IPS DF 6.9 (cell line): ENCODE data around the gene ARL14.

Experiments used
- DNase-seq: peaks from one replicate; pipeline ENCODE4 v3.0.0-alpha.2; 2013; ENCODE audit warnings: low read depth, low spot score
- H3K27ac ChIP-seq: one replicate; pipeline ENCODE4 v1.5.1; 2013; ENCODE audit warnings: low read length, control low read depth
- H3K27me3 ChIP-seq: 2 replicates; pipeline ENCODE4 v1.6.1; 2013; ENCODE audit warnings: mild to moderate bottlenecking, low read length; ENCODE audit not compliant: control insufficient read depth, insufficient read depth
- H3K36me3 ChIP-seq: 2 replicates; pipeline ENCODE4 v1.6.1; 2013; ENCODE audit warnings: low read length; ENCODE audit not compliant: control insufficient read depth, insufficient read depth
- H3K4me1 ChIP-seq: 2 replicates; pipeline ENCODE4 v1.6.1; 2013; ENCODE audit warnings: low read length; ENCODE audit not compliant: control insufficient read depth, insufficient read depth
- H3K4me3 ChIP-seq: 2 replicates; pipeline ENCODE4 v1.5.1; 2013; ENCODE audit warnings: mild to moderate bottlenecking, low read length
- H3K9me3 ChIP-seq: 2 replicates; pipeline ENCODE4 v1.6.1; 2013; ENCODE audit warnings: low read length, inconsistent platforms; ENCODE audit not compliant: control insufficient read depth, insufficient read depth
- WGBS: extraction: QIAGEN DNeasy Blood & Tissue Kit; methylation state at CpG from one replicate; pipeline ENCODE4 v1.1.7; 2013; ENCODE audit warnings: mixed read lengths, missing lambda C conversion rate; ENCODE audit not compliant: insufficient read length, insufficient coverage; 5-methylcytosine and 5-hydroxymethylcytosine counted together

ARL14 gene

DNA sequence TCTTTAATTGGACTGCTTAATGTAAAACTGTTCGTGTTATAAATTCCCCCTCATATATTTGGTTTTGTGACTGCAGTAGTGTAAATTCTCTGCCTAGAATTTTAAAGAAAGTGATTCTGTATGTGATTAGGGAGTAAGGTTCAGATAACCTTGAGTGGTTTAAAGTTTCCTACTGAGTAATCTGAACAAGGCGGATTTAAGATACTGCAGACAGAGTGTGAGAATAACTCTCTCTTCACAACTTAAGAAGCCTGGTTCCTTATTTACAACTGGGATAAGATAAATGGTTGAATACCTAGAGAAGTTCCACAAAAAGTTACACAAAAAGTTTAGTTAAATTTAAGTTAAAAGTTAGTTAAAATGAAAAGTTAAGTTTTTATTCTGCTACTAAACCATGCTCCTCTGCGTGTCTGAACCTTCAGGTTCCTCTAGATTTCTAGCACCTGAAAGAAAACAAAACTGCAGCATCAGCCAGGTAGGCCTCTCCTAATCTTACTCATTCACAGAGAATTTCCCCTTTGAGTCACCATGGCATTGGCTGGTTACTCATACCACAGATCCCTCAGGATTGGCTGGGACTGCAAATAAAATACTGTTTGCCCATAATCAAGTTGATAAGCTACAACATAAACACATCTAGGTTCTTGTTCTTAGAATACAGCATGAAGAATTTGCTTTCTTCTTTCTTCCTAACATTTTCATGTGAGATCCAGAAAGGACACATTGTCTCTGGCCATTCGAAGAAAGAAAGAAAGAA lies at the start of gene ARL14:
ARL14 (plus strand) TSS at position 614 of the 757 bp plus-strand sequence. CDS start 187 bp downstream, outside the sequence.
- Histone ChIP-seq H3K36me3 (no peaks in the 10 kb centered on the region), H3K9me3 (no peaks in the 10 kb centered on the region), H3K4me3 (no peak within 1 kb of the TSS), H3K27ac (no peak within 1 kb of the TSS), H3K4me1 (no peaks in the 10 kb centered on the region; the same call in 1 of the 2 replicates), H3K27me3 (no peaks in the 10 kb centered on the region)
- no CpG with 5 or more reads among the region's 4 CpGs for WGBS
- no peak for DNase-seq

- Histone ChIP-seq H3K4me1 (no peaks in the 10 kb centered on the region), H3K9me3 (no peaks in the 10 kb centered on the region), H3K4me3 (no peak overlapping the region), H3K36me3 (no peaks in the 10 kb centered on the region), H3K27ac (no peak overlapping the region), H3K27me3 (no peaks in the 10 kb centered on the region)
- WGBS: no CpG with 5 or more reads among the region's 2 CpGs
- DNase-seq: no peak
Observed at GRCh38 chr3:160629491-160629890, 47.5 kb upstream of the ARL14 start.

- no peaks in the 10 kb centered on the region for H3K4me1 ChIP-seq
- 100% methylated on average over 1 of the region's 4 CpGs for WGBS
- no peak overlapping the region for H3K27ac ChIP-seq
- H3K36me3 ChIP-seq: no peaks in the 10 kb centered on the region
- no peak overlapping the region for H3K4me3 ChIP-seq
- no peaks in the 10 kb centered on the region for H3K27me3 ChIP-seq
- DNase-seq: no peak
- no peaks in the 10 kb centered on the region for H3K9me3 ChIP-seq
Observed at GRCh38 chr3:160633361-160634083, 43.4 kb upstream of the ARL14 start.

DNA sequence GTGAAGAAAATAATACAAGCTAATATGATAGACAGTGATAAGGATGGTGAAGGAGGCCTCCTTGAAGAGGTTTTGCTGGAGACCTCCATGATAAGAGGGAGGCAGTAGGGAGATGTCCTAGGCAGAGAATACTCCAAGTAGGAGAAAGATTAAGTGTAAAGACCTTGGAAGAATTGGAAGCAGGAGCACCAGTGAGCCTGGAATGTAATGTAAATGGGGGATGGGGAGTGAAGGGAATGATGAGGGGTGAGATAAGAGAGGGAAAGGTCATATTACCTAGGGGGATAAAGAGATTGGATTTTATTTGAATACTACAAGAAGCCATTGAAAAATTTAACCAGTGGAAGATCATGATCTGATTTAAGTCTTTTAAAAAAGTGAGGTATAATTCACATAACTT lies 41.7 kb upstream of the ARL14 start:
- no peak overlapping the region for H3K4me3 ChIP-seq
- H3K27ac ChIP-seq: no peak overlapping the region
- no peaks in the 10 kb centered on the region for H3K4me1 ChIP-seq
- DNase-seq: no peak
- H3K36me3 ChIP-seq: no peaks in the 10 kb centered on the region
- no peaks in the 10 kb centered on the region for H3K27me3 ChIP-seq
- H3K9me3 ChIP-seq: no peaks in the 10 kb centered on the region

GRCh38 chr3:160637086-160637485 lies 39.9 kb upstream of the ARL14 start:
- H3K27ac ChIP-seq: no peak overlapping the region
- no CpG with 5 or more reads among the region's 2 CpGs for WGBS
- H3K4me1 ChIP-seq: peaks cover under 1% of the 10 kb centered on the region; the same call in 1 of the 2 replicates
- no peak overlapping the region for H3K4me3 ChIP-seq
- no peaks in the 10 kb centered on the region for H3K9me3 ChIP-seq
- H3K27me3 ChIP-seq: no peaks in the 10 kb centered on the region
- no peak for DNase-seq
- no peaks in the 10 kb centered on the region for H3K36me3 ChIP-seq

DNA sequence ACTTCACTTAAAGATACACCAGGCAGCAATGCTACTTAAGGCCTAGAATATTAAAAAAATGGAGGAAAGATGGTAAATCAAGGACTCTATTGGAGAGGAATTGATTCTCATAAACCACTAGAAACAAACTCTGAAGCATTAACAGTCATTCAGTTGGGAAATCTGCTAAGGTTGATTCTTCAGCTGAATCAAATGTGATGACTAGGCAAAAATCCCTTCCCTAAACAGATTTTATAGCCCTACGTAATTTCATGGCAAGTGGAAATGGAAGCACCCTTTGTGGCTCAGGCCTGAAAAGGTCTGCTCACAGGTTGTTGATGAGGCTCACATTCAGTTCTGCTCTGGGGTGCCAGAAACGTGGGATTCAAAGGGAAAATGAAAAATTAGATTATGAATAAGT lies 38.8 kb upstream of the ARL14 start:
- Histone ChIP-seq H3K36me3 (no peaks in the 10 kb centered on the region), H3K27ac (no peak overlapping the region), H3K4me1 (peaks cover 2% of the 10 kb centered on the region; the same call in 1 of the 2 replicates), H3K9me3 (no peaks in the 10 kb centered on the region), H3K27me3 (no peaks in the 10 kb centered on the region), H3K4me3 (no peak overlapping the region)
- WGBS: no CpG with 5 or more reads among the region's 2 CpGs
- no peak for DNase-seq

GRCh38 chr3:160641665-160642309 lies 35.2 kb upstream of the ARL14 start:
- Histone ChIP-seq H3K4me1 (peaks cover 2% of the 10 kb centered on the region; the same call in 1 of the 2 replicates), H3K9me3 (no peaks in the 10 kb centered on the region), H3K4me3 (no peak overlapping the region), H3K36me3 (no peaks in the 10 kb centered on the region), H3K27ac (no peak overlapping the region), H3K27me3 (no peaks in the 10 kb centered on the region)
- no peak for DNase-seq
- WGBS: no CpG with 5 or more reads among the region's 2 CpGs

GRCh38 chr3:160643994-160644393 lies 33.0 kb upstream of the ARL14 start:
- DNase-seq: no peak
- no CpG with 5 or more reads among the region's 3 CpGs for WGBS
- Histone ChIP-seq H3K36me3 (no peaks in the 10 kb centered on the region), H3K4me1 (peaks cover 2% of the 10 kb centered on the region; the same call in 1 of the 2 replicates), H3K4me3 (no peak overlapping the region), H3K9me3 (no peaks in the 10 kb centered on the region), H3K27ac (no peak overlapping the region), H3K27me3 (no peaks in the 10 kb centered on the region)

DNA sequence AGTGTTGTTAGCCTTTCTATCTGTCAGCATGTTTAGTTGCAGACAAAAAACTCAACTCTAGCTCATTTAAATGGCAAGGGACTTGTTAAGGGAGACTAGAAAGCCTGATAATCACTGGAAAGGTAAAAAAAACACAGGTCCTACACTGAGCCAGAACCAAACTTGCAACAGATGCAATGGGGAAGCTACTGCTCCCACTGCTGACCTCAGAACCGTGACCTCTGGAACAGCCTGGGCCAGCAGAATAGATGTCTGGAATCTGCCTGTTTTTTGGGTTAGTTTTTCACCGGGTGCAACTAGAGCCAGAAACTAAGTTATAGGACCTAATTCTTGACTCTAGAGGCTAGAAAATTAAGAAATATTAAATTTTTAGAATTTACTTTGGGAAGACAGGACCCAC lies 32.5 kb upstream of the ARL14 start:
- no peak overlapping the region for H3K4me3 ChIP-seq
- no CpG with 5 or more reads among the region's 2 CpGs for WGBS
- H3K36me3 ChIP-seq: no peaks in the 10 kb centered on the region
- DNase-seq: no peak
- H3K27me3 ChIP-seq: no peaks in the 10 kb centered on the region
- H3K9me3 ChIP-seq: no peaks in the 10 kb centered on the region
- no peak overlapping the region for H3K27ac ChIP-seq
- H3K4me1 ChIP-seq: peaks cover 2% of the 10 kb centered on the region; the same call in 1 of the 2 replicates

- no peak for DNase-seq
- Histone ChIP-seq H3K27me3 (no peaks in the 10 kb centered on the region), H3K4me3 (no peak overlapping the region), H3K27ac (no peak overlapping the region), H3K36me3 (no peaks in the 10 kb centered on the region), H3K4me1 (no peaks in the 10 kb centered on the region), H3K9me3 (no peaks in the 10 kb centered on the region)
Observed at GRCh38 chr3:160648701-160649100, 28.3 kb upstream of the ARL14 start.
